GM18870 (cell line): ENCODE results near the gene CIAO2A.
"Not testable (repeated sequence)": the region's sequence is repeated elsewhere in the genome, so short reads cannot be mapped to it uniquely, and the experiment has no call there.

Source experiments
- ATAC-seq: cut with Tn5 transposase; IDR thresholded peaks from one replicate; pipeline ENCODE4 v1.9.1; 2021; ENCODE audit warnings: moderate library complexity; ENCODE audit not compliant: unreplicated experiment

CIAO2A gene, protein sequence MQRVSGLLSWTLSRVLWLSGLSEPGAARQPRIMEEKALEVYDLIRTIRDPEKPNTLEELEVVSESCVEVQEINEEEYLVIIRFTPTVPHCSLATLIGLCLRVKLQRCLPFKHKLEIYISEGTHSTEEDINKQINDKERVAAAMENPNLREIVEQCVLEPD

DNA sequence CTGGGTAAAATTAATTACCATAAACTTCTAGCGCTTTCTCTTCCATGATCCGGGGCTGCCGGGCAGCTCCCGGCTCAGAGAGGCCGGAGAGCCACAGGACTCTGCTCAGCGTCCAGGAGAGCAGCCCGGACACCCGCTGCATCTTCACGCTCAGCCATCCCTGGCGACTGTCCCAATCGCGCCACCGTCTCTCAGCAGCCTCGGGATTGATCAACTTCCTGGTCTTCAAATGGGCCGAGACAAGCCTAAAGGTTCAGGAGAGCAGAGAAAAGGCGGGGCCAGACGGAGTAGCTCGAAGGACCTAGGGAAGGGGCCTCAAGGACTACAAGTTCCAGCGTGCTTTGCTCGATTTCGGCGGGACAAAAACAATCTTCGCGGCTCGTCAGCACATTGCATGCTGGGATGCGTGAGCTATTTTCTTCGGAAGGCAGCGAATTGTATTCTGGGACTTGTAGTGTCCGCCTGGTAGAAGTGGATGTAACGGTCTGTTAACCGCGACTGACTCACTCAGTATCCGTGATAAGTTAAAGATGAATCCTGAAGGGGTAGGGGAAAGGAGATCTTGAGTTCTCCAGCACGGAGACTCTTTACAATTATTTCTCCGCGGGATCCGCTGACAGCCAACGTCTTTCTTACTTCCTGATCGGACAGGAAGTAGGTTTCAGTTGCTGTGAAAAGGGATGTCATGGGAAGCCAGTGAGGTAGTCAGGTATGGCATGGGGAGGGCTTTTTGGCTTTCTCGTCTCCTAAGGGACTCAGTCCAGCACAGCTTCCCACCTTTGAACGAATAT lies at the start of gene CIAO2A:
CIAO2A (minus strand) TSS at position 212 of the 791 bp plus-strand sequence; CDS start at position 142, 70 bp downstream.
- ATAC-seq: peak; percentile 70

DNA sequence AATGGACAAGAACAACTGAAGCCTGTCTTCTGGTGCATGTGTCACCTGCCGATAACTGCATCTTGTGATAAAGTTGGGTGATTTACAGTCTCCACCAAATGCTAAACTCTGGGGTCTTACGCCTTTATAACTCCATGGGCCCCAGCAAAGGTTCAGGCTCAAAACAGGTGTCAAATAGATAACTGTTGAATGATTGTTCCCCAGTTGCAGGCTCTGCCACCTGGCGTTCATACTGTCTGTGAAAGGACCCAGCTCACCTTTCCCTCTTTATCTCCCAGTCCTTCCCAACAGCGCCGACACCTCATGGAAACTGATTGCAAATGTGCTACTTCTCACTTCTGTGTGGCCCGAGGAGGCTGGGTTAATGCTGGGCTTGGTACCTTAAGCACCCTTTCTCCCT lies 49.6 kb upstream of the CIAO2A start:
- no peak for ATAC-seq

DNA sequence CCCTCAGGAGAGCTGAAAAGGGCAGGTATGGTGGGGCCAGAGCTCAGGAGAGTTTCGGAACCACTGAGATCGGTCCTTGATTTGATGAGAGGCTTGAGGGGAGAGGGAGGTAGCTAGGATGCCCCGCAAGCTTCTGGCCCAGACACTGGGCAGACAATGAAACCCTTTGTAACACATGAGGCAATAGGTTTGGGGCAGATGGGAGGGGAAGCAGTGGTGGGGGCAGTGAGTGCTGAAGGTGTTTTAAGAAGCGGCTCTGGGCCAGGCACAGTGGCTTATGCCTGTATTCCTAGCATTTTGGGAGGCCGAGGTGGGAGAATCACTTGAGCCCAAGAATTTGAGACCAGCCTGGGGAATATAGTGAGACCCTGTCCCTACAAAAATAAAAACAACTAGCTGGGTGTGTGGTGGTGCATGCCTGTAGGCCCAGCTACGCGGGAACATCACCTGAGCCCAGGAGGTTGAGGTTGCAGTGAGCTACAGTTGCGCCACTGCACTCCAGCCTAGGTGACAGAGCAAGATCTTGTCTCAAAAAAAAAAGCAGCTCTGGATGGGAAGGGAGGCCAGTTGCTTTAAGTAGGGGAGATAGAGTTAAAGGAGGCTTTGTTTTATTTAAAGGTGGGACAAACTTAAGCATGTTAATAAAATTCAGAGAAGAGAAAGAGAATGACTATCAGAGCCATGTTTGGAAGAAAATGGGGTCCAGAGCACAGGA lies 48.3 kb upstream of the CIAO2A start:
- no peak for ATAC-seq

DNA sequence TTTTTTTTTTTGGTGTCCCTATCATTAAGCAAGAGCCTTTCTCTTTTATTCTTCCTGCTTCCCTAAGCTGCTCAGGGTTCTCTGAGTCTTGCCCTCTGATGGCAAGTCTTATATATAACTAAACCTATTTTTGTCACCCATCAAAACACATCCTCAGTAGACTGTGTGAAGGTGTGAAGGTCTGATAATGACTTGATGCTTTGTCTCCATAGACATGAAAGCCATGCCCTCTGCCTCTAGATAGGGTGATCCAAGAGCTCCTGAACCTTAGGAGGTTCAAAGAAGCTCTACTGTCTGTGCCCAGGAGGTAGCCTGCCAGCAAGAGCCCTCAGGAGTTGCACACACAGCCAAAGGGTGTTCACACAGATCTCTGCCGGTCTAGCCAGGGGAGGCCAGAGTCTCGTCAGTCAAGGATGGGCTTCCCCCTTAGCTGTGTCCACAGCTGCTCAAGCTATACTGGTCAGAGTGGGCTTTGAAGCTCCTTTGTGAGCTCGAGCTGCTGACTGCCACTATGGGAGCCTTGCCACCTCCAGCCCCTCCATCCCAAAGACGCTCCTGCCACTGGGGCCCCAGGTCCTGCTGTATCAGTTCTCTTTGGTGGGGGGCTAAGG lies 44.8 kb upstream of the CIAO2A start:
- no peak for ATAC-seq

DNA sequence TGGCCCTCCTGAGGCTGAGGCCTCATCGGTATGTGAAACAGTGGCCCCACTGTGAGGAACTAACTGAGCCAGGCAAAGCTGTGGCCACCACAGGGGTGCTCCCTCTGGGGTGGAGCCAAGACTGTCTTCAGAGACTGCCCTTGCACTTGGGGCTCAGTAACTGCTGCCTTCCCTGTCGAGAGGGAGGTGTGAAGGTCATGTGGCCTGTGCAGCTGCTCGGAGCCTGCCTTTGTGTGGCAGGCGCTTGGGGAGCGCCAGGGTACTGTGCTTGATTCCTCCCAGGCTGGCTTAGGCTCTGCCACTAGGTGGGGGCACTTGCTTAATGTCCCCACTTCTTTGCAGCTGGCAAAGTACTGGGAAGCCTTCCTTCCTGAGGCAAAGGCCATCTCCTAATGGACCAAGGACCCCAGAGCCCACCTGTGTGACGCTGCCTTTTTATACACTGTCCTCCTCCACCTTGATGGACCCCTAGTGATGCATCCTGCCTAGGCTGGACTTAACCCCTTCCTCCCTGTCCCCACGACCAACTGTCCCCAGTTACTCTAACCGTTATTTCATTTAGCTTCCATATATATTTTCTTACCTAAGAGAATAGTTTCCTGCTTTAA lies 43.7 kb upstream of the CIAO2A start:
- no peak for ATAC-seq

DNA sequence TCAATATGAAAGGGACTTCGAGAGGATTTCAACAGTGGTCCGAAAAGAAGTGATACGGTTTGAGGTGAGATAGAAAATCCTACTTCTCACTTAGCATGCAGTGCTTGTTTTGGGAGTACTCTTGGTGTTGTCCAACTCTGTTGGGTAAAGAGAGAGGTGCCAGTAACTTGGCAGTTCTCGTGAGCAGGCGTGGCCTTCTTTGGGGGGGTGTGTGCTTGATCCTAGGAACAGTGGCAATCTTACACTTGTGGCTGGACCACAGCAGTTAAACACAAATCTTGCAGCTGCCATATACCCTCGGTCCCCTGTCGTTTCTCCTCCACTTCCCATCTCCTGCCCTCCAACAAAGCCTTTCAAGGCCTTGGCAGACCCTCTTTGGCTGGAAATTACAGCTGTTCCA lies 42.7 kb upstream of the CIAO2A start:
- ATAC-seq: no peak

DNA sequence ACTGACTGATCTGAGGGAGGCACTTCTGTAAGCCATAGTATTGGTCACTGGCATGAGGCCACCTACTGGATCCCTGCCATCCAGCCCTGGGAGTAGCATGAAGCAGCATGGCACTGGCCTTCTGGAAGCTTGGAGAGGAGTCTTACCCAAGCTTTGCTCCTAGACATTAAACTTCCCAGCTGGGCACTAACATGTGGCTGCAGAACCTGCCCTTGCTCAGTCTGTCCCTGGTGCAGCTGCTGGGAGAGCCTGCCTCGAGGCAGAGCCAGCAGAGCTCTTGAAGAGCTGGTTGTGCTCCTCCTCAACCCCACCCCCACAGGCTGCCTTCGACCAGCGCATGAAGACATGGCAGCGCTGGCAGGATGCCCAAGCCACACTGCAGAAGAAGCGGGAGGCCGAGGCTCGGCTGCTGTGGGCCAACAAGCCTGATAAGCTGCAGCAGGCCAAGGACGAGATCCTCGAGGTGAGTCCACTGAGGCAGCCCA lies 40.7 kb upstream of the CIAO2A start:
- no peak for ATAC-seq

DNA sequence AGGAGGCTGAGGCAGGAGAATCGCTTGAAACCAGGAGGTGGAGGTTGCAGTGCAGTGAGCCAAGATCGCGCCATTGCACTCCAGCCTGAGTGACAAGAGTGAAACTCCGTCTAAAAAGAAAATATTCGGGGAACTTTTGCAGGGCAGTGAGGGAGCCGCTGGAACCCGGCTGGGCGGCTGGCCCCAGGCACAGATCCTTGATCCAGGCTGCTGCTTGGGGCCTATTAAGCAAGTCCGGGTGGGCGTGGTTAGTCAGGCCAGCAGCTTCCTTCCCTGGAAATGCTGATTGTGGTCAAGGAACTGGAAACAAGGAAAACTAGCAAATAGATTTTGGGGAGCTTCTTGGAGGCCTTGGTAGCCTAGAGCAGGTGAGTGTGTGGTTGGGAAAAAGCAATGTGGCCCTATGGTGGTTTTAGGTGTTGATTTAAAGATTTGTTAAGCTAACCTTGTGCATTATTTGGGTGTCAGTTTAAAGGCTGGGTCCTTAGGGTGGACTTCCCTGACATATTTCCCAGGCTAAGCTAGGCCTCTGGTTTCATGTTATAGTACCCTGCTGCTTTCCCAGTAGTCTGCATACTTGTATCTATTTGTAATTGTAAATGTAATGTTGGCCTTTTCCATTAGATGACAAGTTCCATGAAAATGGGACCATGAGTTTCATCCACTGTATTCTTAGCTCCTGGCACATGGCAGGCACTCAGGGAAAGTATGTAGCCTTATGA lies 40.1 kb upstream of the CIAO2A start:
- no peak for ATAC-seq

DNA sequence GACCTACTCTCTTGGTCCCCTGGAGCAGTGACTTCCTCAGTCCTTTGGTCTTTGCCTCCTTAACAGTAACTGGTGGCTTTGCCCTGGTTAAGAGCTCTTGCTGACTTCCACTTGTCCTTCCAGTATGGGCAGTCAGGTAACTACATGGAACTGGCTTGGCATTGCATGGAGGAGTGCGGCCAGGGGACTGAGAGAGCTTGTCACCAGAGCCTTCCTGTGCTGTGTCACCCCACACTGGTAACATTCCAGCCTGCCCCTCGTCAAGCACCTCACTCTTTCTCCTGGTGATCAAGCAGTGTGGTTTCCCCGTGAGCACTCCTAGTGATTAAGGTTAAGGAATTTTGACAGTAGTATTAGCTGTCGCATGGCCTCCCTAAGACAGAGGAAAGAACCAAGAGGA lies 38.6 kb upstream of the CIAO2A start:
- ATAC-seq: no peak

DNA sequence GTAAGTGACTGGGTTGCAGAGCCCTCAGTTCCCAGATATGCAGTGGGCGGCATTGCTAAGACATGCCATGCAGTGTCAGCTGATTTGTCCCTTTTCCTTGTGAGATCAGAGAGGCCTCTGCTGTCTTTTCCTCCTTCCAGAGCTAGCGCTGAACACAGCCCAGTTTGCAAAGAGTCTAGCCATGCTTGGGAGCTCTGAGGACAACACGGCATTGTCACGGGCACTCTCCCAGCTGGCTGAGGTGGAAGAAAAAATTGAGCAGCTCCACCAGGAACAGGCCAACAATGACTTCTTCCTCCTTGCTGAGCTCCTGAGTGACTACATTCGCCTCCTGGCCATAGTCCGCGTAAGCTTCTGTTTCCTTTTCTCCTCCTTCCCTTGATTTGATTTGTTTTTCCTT lies 37.9 kb upstream of the CIAO2A start:
- ATAC-seq: no peak

DNA sequence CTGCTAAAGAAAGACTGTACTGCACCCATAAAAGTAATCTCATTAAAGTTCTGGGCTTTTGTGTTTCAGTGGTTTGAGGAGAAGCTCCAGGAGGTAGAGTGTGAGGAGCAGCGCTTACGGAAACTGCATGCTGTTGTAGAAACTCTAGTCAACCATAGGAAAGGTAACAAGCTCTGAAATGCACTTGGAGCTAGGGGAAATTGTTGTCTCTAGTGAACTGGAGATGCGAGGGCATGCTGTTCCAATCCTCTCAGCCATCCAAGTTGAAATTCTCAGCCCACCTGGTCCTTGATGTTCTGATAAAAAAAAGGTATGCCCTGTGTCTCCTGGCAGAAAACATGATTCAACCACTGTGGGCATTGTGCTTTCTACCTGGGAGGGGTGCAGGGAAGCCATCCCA lies 36.5 kb upstream of the CIAO2A start:
- ATAC-seq: no peak

DNA sequence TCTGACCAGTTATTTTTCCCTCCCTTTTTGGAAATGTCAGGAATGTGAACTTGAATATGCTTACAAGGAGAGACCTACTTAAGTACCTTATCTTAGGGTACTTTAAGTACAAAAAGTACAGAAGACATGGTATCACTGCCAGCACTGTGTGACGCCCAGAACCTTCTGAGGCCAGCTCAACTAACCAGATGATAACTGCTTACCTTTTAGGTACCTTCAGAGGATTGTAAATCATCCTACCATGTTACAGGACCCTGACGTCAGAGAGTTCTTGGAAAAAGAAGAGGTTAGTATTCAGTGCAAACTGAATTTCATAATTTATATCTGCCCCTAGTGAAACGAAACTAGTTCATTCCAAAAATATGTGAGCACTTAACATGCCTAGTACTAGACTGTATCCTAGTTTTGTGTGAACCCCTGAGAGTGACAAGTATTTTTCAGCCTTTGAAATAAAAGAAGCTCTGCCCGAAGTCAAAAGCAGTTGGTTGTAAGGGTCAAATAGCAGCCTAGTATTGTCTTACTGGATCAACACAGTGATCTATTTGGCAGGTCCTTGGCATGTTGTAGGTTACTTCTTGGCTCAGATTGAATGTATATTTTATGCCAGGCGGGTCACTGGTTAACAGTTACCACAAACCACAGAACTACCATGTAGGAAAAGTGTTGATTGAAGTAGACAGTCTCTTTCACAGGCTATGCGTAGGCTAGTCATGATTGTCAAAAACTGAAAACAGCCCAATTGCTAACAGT lies 34.1 kb upstream of the CIAO2A start:
- no peak for ATAC-seq

DNA sequence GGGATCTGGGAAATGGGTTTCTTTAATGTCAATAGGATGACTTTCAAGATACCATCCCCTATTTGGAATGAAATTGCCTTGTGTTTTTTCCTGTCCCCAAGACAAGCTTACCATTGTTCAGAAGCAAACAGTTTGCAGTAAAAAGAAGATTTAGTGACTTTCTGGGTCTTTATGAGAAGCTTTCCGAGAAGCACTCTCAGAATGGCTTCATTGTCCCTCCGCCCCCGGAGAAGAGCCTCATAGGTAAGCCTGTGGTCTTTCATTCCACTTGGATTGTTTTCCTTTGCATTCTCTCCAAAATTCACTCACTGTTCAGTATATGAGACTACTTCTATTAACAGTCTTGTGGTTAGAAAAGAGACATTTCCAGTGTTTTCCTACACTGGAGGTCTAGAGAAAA lies 32.3 kb upstream of the CIAO2A start:
- no peak for ATAC-seq

DNA sequence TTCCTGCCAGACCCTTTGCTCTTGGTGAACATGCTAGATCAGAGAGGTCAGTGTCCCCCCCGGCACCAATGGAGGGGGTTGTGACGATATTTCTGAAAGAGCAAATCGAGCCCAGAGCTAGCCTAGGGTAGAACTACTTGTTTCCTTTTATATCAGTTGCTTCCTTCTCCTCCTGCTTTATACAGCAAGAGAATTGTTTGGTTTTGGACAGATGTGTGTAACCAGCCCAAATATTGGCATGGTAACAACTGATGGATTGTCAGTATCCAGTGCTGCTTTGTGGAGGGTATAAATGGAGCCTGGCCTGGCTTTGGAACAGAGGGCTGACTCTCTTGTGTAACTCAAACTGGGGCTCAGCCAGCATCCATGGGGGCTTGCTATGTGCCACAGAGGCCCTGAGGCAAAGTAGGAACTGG lies 29.3 kb upstream of the CIAO2A start:
- ATAC-seq: no peak

DNA sequence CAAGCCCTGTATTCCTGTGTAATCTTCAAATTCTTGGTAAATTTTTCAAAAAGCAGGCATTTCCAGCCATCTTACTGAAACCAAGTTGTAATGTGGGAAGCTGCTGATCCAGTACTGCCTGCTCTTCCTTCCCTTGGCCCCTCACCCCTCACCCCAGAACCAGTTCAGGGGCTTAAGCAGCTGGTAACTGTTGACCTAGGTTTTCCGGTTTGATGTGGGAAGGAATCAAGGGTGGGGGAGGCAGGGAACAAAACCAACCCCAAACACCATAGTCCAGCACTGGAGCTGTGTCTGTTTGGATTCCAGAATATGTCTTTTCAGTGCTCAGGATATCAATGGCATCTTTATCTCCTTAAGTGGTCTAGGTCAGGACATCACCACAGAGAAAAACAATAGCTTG lies 28.8 kb upstream of the CIAO2A start:
- ATAC-seq: no peak

DNA sequence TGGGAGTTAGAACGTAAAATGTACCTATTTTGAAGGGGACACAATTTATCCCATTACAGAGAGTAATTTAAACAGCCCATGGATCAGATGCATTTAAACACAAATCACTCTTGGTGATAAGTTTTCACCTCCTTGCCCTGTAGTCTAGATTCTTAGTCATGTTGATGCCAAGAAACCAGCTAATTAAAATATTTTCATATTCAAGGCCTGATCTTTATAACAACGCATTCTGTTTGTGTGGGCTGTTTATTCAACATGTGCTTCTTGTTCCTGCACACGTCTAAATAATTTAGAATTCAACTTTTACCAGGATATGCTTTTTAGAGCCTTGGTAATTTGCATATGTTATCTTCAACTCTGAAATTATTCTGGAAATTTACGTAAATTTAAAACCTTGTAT lies 28.0 kb upstream of the CIAO2A start:
- ATAC-seq: no peak

DNA sequence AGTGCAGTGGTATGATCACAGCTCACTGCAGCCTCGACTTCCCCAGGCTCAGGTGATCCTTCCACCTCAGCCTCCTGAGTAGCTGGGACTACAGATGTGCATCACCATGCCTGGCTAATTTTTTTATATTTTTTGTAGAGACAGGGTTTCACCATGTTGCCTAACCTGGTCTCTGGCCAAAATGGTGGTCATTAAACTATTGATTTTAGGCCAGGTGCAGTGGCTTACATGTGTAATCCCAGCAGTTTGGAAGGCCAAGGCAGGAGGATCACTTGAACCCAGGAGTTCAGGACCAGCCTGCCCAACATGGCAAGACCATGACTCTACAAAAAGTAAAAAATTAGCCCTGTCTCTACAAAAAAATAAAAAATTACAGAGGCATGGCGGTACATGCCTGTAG lies 26.7 kb upstream of the CIAO2A start:
- not testable (repeated sequence) for ATAC-seq

DNA sequence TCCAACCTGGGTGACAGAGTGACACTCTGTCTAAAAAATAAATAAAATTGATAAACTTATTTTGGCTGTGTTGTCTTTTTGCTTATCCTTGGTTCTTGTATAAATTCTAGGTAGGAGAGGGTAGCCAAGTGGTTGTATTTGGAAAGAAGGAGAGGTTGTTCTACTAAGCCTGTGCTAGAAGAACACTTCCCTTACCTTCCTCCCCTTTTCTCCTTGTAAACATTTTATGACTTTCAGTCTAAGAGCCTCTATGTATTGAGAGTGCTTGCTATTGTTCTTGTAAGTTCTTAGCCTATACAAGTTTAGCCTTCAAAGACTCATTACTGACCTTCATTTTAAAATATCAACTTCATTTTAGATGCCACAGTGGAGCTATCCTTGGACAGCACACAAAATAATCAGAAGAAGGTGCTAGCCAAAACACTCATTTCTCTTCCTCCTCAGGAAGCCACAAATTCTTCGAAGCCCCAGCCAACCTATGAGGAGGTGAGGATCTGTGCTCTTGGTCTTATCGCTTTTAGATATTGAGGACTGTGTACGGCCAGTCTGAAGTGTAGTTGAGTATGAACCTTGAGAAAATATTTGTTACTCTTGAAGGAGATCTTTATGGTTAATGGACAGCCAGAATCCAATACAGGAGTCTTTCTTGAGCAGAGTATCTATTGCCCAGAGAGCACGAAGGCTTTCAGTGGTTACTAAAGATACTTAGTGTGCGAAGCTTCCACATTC lies 24.3 kb upstream of the CIAO2A start:
- no peak for ATAC-seq

DNA sequence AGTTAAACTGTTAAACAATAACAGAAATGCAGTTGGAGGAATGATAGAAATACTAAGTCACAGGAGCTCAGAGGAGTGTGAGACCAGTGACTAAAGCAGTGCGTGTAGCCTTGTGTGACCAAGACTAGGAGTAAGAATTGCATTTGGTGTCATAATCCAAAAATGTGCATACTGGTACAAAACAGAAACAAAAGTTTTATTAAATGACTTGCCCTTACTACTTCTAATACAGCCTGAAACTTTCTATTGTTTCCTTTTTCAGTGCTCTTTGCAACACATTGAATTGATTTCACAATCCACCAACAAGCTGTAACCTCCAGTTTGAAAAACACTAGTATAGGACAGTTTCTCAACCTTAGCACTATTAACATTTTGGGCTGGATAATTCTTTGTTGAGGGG lies 19.3 kb upstream of the CIAO2A start:
- no peak for ATAC-seq
